Measurements from ENCODE around the gene CCL24.

DNA sequence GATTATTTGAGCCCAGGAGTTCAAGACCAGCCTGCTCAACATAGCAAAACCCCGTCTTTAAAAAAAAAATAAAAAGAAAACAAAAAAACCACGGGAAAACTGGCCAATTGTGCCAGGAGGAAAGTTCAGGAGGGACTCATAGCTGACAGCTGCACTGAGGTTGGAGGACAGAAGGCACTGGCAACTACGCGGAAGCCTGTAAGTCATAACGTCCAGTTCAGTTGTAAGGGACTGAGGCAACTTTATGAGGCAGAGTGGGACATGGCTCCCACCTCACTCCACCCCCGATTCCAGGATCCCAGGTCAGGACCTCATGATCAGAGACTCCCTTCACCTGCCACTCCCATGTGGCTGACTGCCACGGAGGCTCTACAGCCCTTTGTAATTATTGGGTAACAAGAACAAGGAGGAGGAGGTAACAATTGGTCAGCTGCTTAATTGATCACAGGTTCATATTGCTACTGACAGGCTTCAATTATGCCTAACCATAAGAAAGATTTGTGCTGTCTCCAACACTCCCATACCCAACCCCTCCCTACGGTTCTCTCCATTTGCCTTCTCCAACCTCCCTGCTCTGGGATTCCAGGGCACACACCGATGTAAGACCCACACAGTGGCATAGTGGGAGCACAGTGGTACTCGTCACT lies 1.9 kb upstream of the CCL24 start:
- no peak for TF ChIP-seq EZH2 (IDR thresholded peaks at IDR 0.05; ENCODE audit: borderline replicate concordance, low read length)
- TF ChIP-seq, protein P1, sequence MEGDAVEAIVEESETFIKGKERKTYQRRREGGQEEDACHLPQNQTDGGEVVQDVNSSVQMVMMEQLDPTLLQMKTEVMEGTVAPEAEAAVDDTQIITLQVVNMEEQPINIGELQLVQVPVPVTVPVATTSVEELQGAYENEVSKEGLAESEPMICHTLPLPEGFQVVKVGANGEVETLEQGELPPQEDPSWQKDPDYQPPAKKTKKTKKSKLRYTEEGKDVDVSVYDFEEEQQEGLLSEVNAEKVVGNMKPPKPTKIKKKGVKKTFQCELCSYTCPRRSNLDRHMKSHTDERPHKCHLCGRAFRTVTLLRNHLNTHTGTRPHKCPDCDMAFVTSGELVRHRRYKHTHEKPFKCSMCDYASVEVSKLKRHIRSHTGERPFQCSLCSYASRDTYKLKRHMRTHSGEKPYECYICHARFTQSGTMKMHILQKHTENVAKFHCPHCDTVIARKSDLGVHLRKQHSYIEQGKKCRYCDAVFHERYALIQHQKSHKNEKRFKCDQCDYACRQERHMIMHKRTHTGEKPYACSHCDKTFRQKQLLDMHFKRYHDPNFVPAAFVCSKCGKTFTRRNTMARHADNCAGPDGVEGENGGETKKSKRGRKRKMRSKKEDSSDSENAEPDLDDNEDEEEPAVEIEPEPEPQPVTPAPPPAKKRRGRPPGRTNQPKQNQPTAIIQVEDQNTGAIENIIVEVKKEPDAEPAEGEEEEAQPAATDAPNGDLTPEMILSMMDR (conservative IDR thresholded peaks at IDR 0.05 in 1 of 2, IDR thresholded peaks at IDR 0.05 in 1 of 2; ENCODE audit: extremely low read depth in 1 of 2, insufficient read depth in 1 of 2, low read depth in 1 of 2, low read length in 2 of 2) = no peak

Measured in mammary epithelial cell (primary cell).